PC-3 (cell line): ENCODE data around the gene EIF2A. TPM values are rescaled to one million over a fixed set of nuclear protein-coding genes. Genes with fewer than 3 reads are reported as not detected.

Experiments used
- ATAC-seq: fragments of 200-7000 bp; cut with Tn5 transposase; 2 replicates; pipeline ENCODE4 v1.9.1; 2020; ENCODE audit warnings: mild to moderate bottlenecking, moderate library complexity
- BruUV-seq: library from RNA; stranded (reverse); fragments of 400-500 nt; replicated peaks from 2 replicates; lab custom pipeline; 2021; lab: Mats Ljungman, UMichigan
- CTCF ChIA-PET: fragments of 300-600 bp; sonication (Branson Sonifier 250); formaldehyde crosslinking; loops from one replicate; lab custom pipeline; 2022; ENCODE audit warnings: antibody characterized with exemption; lab: Charles Lee
- POLR2A ChIA-PET: fragments of 300-600 bp; sonication (Branson Sonifier 250); formaldehyde crosslinking; loops from one replicate; lab custom pipeline; 2022; ENCODE audit warnings: antibody characterized with exemption; ENCODE audit not compliant: unreplicated experiment; lab: Charles Lee
- DNase-seq: peaks from one replicate; pipeline ENCODE4 v3.0.0-alpha.2; 2015
- H2AFZ ChIP-seq: fragments of 300-600 bp; sonication (generic); 2 replicates; pipeline ENCODE4 v1.6.0; 2016; ENCODE audit warnings: antibody characterized with exemption, low read length
- H3F3A ChIP-seq: fragments of 300-600 bp; sonication (generic); one replicate; pipeline ENCODE4 v1.6.0; 2017; ENCODE audit warnings: antibody characterized with exemption, low read length, control low read depth, mild to moderate bottlenecking; ENCODE audit not compliant: unreplicated experiment
- H3K27ac ChIP-seq: fragments of 300-600 bp; sonication (generic); 2 replicates; pipeline ENCODE4 v1.5.1; 2016; ENCODE audit warnings: mild to moderate bottlenecking, low read length
- H3K27me3 ChIP-seq: fragments of 300-600 bp; sonication (generic); 2 replicates; pipeline ENCODE4 v1.6.1; 2016; ENCODE audit warnings: low read length, mixed read lengths
- H3K36me3 ChIP-seq: fragments of 300-600 bp; sonication (generic); 2 replicates; pipeline ENCODE4 v1.6.1; 2016; ENCODE audit warnings: low read depth, mixed run types, low read length, mixed read lengths
- H3K4me1 ChIP-seq: fragments of 300-600 bp; sonication (generic); 2 replicates; pipeline ENCODE4 v1.5.1; 2016; ENCODE audit warnings: low read length; ENCODE audit not compliant: insufficient read depth
- H3K4me2 ChIP-seq: fragments of 300-600 bp; sonication (generic); 2 replicates; pipeline ENCODE4 v1.6.0; 2016; ENCODE audit warnings: low read length
- H3K4me3 ChIP-seq: fragments of 300-600 bp; sonication (generic); 2 replicates; pipeline ENCODE4 v1.5.1; 2016; ENCODE audit warnings: mild to moderate bottlenecking, low read length, mixed read lengths
- H3K79me2 ChIP-seq: fragments of 300-600 bp; sonication (generic); 2 replicates; pipeline ENCODE4 v1.6.1; 2017; ENCODE audit warnings: low read length, mixed read lengths
- H3K9ac ChIP-seq: fragments of 300-600 bp; sonication (generic); 2 replicates; pipeline ENCODE4 v1.6.0; 2016; ENCODE audit warnings: mild to moderate bottlenecking, low read length
- H3K9me2 ChIP-seq: fragments of 300-600 bp; sonication (generic); replicated peaks from 2 replicates; pipeline ENCODE4 v1.6.1; 2016; ENCODE audit warnings: mixed run types, low read length, mixed read lengths
- H3K9me3 ChIP-seq: fragments of 300-600 bp; sonication (generic); 2 replicates; pipeline ENCODE4 v1.6.1; 2016; ENCODE audit warnings: low read length, mixed read lengths
- H4K20me1 ChIP-seq: fragments of 300-600 bp; sonication (generic); 2 replicates; pipeline ENCODE4 v1.6.1; 2016; ENCODE audit warnings: low read length, mixed read lengths
- CTCF ChIP-seq: fragments of 300-600 bp; sonication (generic); conservative IDR thresholded peaks from 2 replicates; pipeline ENCODE4 v1.5.1; 2017; ENCODE audit warnings: antibody characterized with exemption, low read depth, mild to moderate bottlenecking, low read length
- EZH2 ChIP-seq: fragments of 300-600 bp; sonication (generic); IDR thresholded peaks from one replicate; pipeline ENCODE4 v1.6.1; 2017; ENCODE audit warnings: antibody characterized with exemption, mild to moderate bottlenecking, low read length; ENCODE audit not compliant: unreplicated experiment
- EZH2phosphoT487 ChIP-seq: fragments of 300-600 bp; sonication (generic); IDR thresholded peaks from 2 replicates; pipeline ENCODE4 v1.6.1; 2018; ENCODE audit warnings: mild to moderate bottlenecking, antibody characterized with exemption, low read length, borderline replicate concordance
- intact Hi-C: fragments of 100-400 bp; cut with micrococcal nuclease; formaldehyde crosslinking; loops from 2 replicates; pipeline ENCODE4 v1.9.0; 2023
- total RNA-seq: library from RNA; depleted of rRNA; stranded (reverse); fragments of >200 nt; gene quantifications from 2 replicates; pipeline ENCODE4 v1.2.3, GENCODE V29; 2014

The EIF2A gene
- total RNA-seq, 1 experiment from 2014 or later, result 92.4 TPM

- no peak for TF ChIP-seq EZH2phosphoT487
- no peak for TF ChIP-seq CTCF
- no peak for TF ChIP-seq EZH2
- 0 out of 2 replicates have a peak overlapping the region, but pooled peaks have one; percentile 37 for H2AFZ ChIP-seq
- intact Hi-C loops, result loop anchor here (2.0 to 5.0 kb wide), 4 partner anchors 19 to 159 kb away; partner anchors contain the start of genes EIF2A, ERICH6, SERP1 and SIAH2
- H3F3A ChIP-seq, result peaks cover 13% of the 10 kb centered on the region
- no peaks in the 10 kb centered on the region for H3K9me3 ChIP-seq
- peak overlapping the region; percentile 85 for H3K27ac ChIP-seq
- ChIA-PET CTCF (no interaction called here), POLR2A (no interaction called here)
- H3K36me3 ChIP-seq, result peaks cover 24% of the 10 kb centered on the region; the same call in 1 of the 2 replicates
- peak overlapping the region; percentile 94 for H3K4me2 ChIP-seq
- no peaks in the 10 kb centered on the region for H3K27me3 ChIP-seq
- ATAC-seq, result no peak
- H3K4me3 ChIP-seq, result peak overlapping the region; percentile 94
- no peaks in the 10 kb centered on the region for H3K9me2 ChIP-seq
- BruUV-seq, result no TSS peak
- H3K9ac ChIP-seq, result peak overlapping the region; percentile 93
- H3K4me1 ChIP-seq, result peaks cover 36% of the 10 kb centered on the region
- DNase-seq, result peak; percentile 39
- H3K79me2 ChIP-seq, result peaks cover 92% of the 10 kb centered on the region
- H4K20me1 ChIP-seq, result peaks cover 42% of the 10 kb centered on the region
Observed at GRCh38 chr3:150603980-150604319, 57.4 kb downstream of the EIF2A start.

DNA sequence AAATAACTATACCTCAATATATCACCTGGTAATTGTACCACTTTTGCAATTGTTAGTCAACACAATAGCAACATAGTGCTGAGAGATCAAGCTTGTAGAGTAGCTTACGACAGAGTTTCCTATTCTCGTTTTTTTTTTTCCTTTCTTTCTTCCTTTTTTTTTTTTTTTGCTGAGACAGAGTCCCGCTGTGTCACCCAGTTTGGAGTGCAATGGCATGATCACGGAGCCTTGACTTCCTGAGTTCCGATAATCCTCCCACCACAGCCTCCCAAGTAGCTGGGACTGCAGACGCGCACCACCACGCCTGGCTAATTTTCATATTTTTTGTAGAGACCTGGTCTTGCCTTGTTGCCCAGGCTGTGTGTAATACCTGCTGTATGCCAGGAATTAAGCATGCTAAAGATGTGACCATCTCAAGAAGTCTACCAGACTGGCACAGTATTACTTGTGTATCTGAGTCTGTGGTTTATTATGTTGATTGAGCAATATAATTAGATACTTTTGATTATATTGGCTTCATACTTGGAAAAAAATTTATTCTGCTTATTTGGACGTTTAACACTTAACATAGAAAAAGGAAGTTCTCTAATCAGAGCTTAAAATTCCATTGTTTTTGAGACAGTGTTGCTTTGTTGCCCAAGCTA lies 59.5 kb downstream of the EIF2A start:
- ChIA-PET POLR2A (no interaction called here), CTCF (no interaction called here)
- peak overlapping the region; percentile 94 for H3K4me2 ChIP-seq
- H2AFZ ChIP-seq, result no peak overlapping the region
- no peaks in the 10 kb centered on the region for H3F3A ChIP-seq
- no peaks in the 10 kb centered on the region for H3K9me2 ChIP-seq
- H3K9me3 ChIP-seq, result no peaks in the 10 kb centered on the region
- no peaks in the 10 kb centered on the region for H3K27me3 ChIP-seq
- ATAC-seq (no peak), DNase-seq (no peak)
- H3K4me3 ChIP-seq, result peak overlapping the region; percentile 94
- H4K20me1 ChIP-seq, result peaks cover 62% of the 10 kb centered on the region
- TF ChIP-seq EZH2 (no peak), EZH2phosphoT487 (no peak), CTCF (no peak)
- intact Hi-C loops, result loop anchor here (2.0 kb wide), 1 partner anchor 17 kb away; no protein-coding TSS in a partner anchor
- peak overlapping the region; percentile 93; the same call in 1 of the 2 replicates for H3K9ac ChIP-seq
- H3K4me1 ChIP-seq, result peaks cover 24% of the 10 kb centered on the region
- peaks cover 99% of the 10 kb centered on the region for H3K79me2 ChIP-seq
- H3K27ac ChIP-seq, result no peak overlapping the region
- BruUV-seq, result no TSS peak
- H3K36me3 ChIP-seq, result peaks cover 24% of the 10 kb centered on the region; the same call in 1 of the 2 replicates
